Liver (tissue), 9 donors: ENCODE data around the gene CRYBG1. TPM values are rescaled to one million over a fixed set of nuclear protein-coding genes. Genes with fewer than 3 reads are reported as not detected.

Experiments used
- DNase-seq: peaks from one replicate; pipeline ENCODE4 v3.0.0-alpha.2; 2017; ENCODE audit warnings: low spot score
- H3K27ac ChIP-seq, 2 donors: one replicate each; pipeline ENCODE4 v1.7.0; 2013; ENCODE audit warnings: inconsistent platforms in 2 of 2, low read length in 2 of 2, control low read depth in 1 of 2, low read depth in 1 of 2, mild to moderate bottlenecking in 1 of 2
- H3K27me3 ChIP-seq, 4 donors: one replicate each; pipeline versions ENCODE4 v1.6.1 to v1.7.0; 2013; ENCODE audit warnings: low read length in 3 of 4, inconsistent platforms in 1 of 4, mild to moderate bottlenecking in 1 of 4, moderate library complexity in 1 of 4; ENCODE audit not compliant: control insufficient read depth in 4 of 4, insufficient read depth in 4 of 4
- H3K36me3 ChIP-seq, 4 donors: one replicate each; pipeline versions ENCODE4 v1.6.1 to v1.7.0; 2013; ENCODE audit warnings: low read length in 3 of 4, mild to moderate bottlenecking in 3 of 4, low read depth in 1 of 4, moderate library complexity in 1 of 4; ENCODE audit not compliant: control insufficient read depth in 4 of 4, insufficient read depth in 3 of 4
- H3K4me1 ChIP-seq, 4 donors: one replicate each; pipeline versions ENCODE4 v1.6.1 to v1.7.0; 2013; ENCODE audit warnings: low read length in 3 of 4, mild to moderate bottlenecking in 3 of 4, moderate library complexity in 1 of 4; ENCODE audit not compliant: control insufficient read depth in 4 of 4, insufficient read depth in 4 of 4
- H3K4me3 ChIP-seq, 3 donors: one replicate each; pipeline versions ENCODE4 v1.6.1 to v1.7.0; 2013; ENCODE audit warnings: low read length in 3 of 3, control low read depth in 1 of 3, low read depth in 1 of 3, mild to moderate bottlenecking in 1 of 3
- H3K9ac ChIP-seq, 2 donors: one replicate each; pipeline ENCODE4 v1.7.0; 2013; ENCODE audit warnings: low read length in 2 of 2, mild to moderate bottlenecking in 2 of 2, moderate library complexity in 2 of 2, control low read depth in 1 of 2, low read depth in 1 of 2
- H3K9me3 ChIP-seq, 4 donors: one replicate each; pipeline versions ENCODE4 v1.6.1 to v1.7.0; 2013; ENCODE audit warnings: low read length in 3 of 4; ENCODE audit not compliant: control insufficient read depth in 4 of 4
- ATF3 ChIP-seq: IDR thresholded peaks from 2 replicates; pipeline ENCODE4 v1.6.1; 2016; ENCODE audit warnings: antibody characterized with exemption
- EGR1 ChIP-seq, 2 donors: IDR thresholded peaks; 2 replicates each; pipeline ENCODE4 v1.6.1; 2016 to 2018; ENCODE audit warnings: antibody characterized with exemption in 2 of 2, low read depth in 2 of 2
- FOXA1 ChIP-seq: IDR thresholded peaks from 2 replicates; pipeline ENCODE4 v1.6.1; 2016; ENCODE audit warnings: antibody characterized with exemption
- FOXA2 ChIP-seq: IDR thresholded peaks from 2 replicates; pipeline ENCODE4 v1.6.1; 2016; ENCODE audit warnings: antibody characterized with exemption
- GABPA ChIP-seq, 2 donors: IDR thresholded peaks in 1 of 2; conservative IDR thresholded peaks in 1 of 2; 2 replicates each; pipeline ENCODE4 v1.6.1; 2016; ENCODE audit warnings: antibody characterized with exemption in 2 of 2, mild to moderate bottlenecking in 1 of 2, moderate library complexity in 1 of 2
- HNF4A ChIP-seq, 2 donors: conservative IDR thresholded peaks; 2 replicates each; pipeline ENCODE4 v1.6.1; 2016; ENCODE audit warnings: antibody characterized with exemption in 2 of 2, mild to moderate bottlenecking in 2 of 2
- HNF4G ChIP-seq: IDR thresholded peaks from 2 replicates; pipeline ENCODE4 v1.6.1; 2016; ENCODE audit warnings: antibody characterized with exemption
- JUND ChIP-seq, 2 donors: IDR thresholded peaks; 2 replicates each; pipeline ENCODE4 v1.6.1; 2016; ENCODE audit warnings: antibody characterized with exemption in 2 of 2
- MAX ChIP-seq: IDR thresholded peaks from 2 replicates; pipeline ENCODE4 v1.6.1; 2016; ENCODE audit warnings: antibody characterized with exemption
- NR2F2 ChIP-seq: IDR thresholded peaks from 2 replicates; pipeline ENCODE4 v1.6.1; 2016; ENCODE audit warnings: antibody characterized with exemption
- REST ChIP-seq: IDR thresholded peaks from 2 replicates; pipeline ENCODE4 v1.6.1; 2016; ENCODE audit warnings: antibody characterized with exemption, mild to moderate bottlenecking
- RXRA ChIP-seq, 2 donors: IDR thresholded peaks; 2 replicates each; pipeline ENCODE4 v1.6.1; 2017 to 2018; ENCODE audit warnings: antibody characterized with exemption in 2 of 2, mild to moderate bottlenecking in 1 of 2
- TAF1 ChIP-seq: conservative IDR thresholded peaks from 2 replicates; pipeline ENCODE4 v1.6.1; 2016; ENCODE audit warnings: antibody characterized with exemption, mild to moderate bottlenecking
- WGBS: extraction: QIAGEN DNeasy Blood & Tissue Kit; methylation state at CpG from one replicate; pipeline ENCODE4 v1.1.7; 2013; 5-methylcytosine and 5-hydroxymethylcytosine counted together
- polyA plus RNA-seq, 2 donors: library from polyadenylated mRNA; stranded (reverse) in 1 of 2; unstranded in 1 of 2; fragments of 200-250 nt in 1 of 2; fragments of >200 nt in 1 of 2; fragmentation: Nextera tagmentation in 1 of 2; extraction: Ambion mirVana in 1 of 2; gene quantifications; one replicate each; pipeline versions ENCODE4 v1.2.1 to v1.2.3, GENCODE V29; 2013 to 2015
- total RNA-seq, 2 donors: library from RNA; depleted of rRNA; stranded (reverse); fragments of >200 nt; gene quantifications; one replicate each; pipeline ENCODE4 v1.2.3, GENCODE V29; 2014
- TF ChIP-seq, protein P1 (sequence below): IDR thresholded peaks from 2 replicates; pipeline ENCODE4 v1.6.1; 2016; ENCODE audit warnings: antibody characterized with exemption
- TF ChIP-seq, protein P2 (sequence below): fragments of 150-350 bp; IDR thresholded peaks from 2 replicates; pipeline ENCODE4 v1.5.1; 2017; ENCODE audit warnings: improper control_type of control experiment, low read depth, low read length; ENCODE audit not compliant: missing input control
- donor health status: healthy.
- donor health status: healthy.
- donor health status: healthy.
- donor health status: healthy.
- donor health status: healthy.

CRYBG1 gene
- total and polyA plus RNA-seq, 4 donors, result 2.3 to 8.7 (median 4.0) TPM

DNA sequence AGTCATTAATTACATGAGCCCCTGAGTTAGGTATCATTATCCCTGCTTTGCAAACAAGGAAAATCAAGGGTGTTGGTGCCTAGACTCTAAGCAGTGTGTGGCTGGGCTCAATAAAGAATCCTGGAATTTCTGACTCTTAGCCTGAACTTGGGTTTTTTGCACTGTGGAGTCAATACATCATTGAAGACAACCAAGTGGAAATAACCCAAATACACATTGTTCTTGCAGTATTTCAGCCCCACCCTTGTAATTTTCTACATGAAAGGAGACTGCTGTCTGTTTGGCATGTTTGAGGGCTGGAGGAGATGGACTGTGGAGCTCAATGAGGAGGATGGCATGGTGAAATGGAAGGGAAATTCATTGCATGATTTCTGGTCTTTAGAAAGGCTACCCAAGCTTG is 110.3 kb downstream of the CRYBG1 start:
- Histone ChIP-seq H3K9me3 (no peaks in the 10 kb centered on the region), H3K4me1 (no peaks in the 10 kb centered on the region), H3K9ac (no peak overlapping the region), H3K4me3 (no peak overlapping the region), H3K27me3 (peaks cover 0 to 6% (median 0%) of the 10 kb centered on the region in 4 donors), H3K27ac (no peak overlapping the region), H3K36me3 (no peaks in the 10 kb centered on the region)
- no peak for TF ChIP-seq FOXA2
- no peak for DNase-seq

DNA sequence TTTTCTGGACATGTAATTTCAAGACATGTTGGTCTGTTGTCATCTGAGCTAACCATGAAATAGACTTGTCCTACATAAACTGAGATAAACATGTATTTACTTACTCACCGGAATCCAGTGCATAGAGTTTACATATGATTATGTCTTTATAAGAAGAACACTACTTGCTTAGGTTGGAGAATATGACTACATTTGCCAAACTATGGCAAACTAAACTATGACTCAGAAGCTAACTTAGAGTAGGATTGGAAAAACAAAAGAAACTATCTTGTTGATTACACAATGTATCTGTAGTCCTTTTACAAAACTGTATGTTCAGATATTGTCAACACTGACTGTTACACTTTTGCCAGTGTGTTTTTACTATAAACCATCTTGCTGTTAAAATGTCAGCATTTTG is 113.3 kb downstream of the CRYBG1 start:
- Histone ChIP-seq H3K9me3 (no peaks in the 10 kb centered on the region), H3K36me3 (no peaks in the 10 kb centered on the region), H3K27me3 (peaks cover 0 to 6% (median 0%) of the 10 kb centered on the region in 4 donors), H3K27ac (no peak overlapping the region), H3K9ac (no peak overlapping the region), H3K4me1 (no peaks in the 10 kb centered on the region), H3K4me3 (no peak overlapping the region)
- WGBS, result 92% methylated on average over 1 of the region's 1 CpG
- TF ChIP-seq HNF4G, result no peak
- TF ChIP-seq ATF3, result no peak
- no peak for TF ChIP-seq NR2F2
- TF ChIP-seq HNF4A (conservative IDR thresholded peaks at IDR 0.05), result no peak
- no peak for TF ChIP-seq MAX
- TF ChIP-seq FOXA1, result no peak
- TF ChIP-seq, protein P1, sequence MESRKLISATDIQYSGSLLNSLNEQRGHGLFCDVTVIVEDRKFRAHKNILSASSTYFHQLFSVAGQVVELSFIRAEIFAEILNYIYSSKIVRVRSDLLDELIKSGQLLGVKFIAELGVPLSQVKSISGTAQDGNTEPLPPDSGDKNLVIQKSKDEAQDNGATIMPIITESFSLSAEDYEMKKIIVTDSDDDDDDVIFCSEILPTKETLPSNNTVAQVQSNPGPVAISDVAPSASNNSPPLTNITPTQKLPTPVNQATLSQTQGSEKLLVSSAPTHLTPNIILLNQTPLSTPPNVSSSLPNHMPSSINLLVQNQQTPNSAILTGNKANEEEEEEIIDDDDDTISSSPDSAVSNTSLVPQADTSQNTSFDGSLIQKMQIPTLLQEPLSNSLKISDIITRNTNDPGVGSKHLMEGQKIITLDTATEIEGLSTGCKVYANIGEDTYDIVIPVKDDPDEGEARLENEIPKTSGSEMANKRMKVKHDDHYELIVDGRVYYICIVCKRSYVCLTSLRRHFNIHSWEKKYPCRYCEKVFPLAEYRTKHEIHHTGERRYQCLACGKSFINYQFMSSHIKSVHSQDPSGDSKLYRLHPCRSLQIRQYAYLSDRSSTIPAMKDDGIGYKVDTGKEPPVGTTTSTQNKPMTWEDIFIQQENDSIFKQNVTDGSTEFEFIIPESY, result no peak
- no peak for TF ChIP-seq JUND (IDR thresholded peaks at IDR 0.05)
- no peak for TF ChIP-seq TAF1
- no peak for TF ChIP-seq FOXA2
- TF ChIP-seq, protein P2, sequence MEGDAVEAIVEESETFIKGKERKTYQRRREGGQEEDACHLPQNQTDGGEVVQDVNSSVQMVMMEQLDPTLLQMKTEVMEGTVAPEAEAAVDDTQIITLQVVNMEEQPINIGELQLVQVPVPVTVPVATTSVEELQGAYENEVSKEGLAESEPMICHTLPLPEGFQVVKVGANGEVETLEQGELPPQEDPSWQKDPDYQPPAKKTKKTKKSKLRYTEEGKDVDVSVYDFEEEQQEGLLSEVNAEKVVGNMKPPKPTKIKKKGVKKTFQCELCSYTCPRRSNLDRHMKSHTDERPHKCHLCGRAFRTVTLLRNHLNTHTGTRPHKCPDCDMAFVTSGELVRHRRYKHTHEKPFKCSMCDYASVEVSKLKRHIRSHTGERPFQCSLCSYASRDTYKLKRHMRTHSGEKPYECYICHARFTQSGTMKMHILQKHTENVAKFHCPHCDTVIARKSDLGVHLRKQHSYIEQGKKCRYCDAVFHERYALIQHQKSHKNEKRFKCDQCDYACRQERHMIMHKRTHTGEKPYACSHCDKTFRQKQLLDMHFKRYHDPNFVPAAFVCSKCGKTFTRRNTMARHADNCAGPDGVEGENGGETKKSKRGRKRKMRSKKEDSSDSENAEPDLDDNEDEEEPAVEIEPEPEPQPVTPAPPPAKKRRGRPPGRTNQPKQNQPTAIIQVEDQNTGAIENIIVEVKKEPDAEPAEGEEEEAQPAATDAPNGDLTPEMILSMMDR, result no peak
- no peak for TF ChIP-seq GABPA (IDR thresholded peaks at IDR 0.05 in 1 of 2, conservative IDR thresholded peaks at IDR 0.05 in 1 of 2)
- TF ChIP-seq REST, result no peak
- TF ChIP-seq EGR1 (IDR thresholded peaks at IDR 0.05; ENCODE audit: low read depth in 2 of 2), result no peak
- TF ChIP-seq RXRA (IDR thresholded peaks at IDR 0.05), result no peak
- no peak for DNase-seq
